ENCODE data around the gene LMAN1.

DNA sequence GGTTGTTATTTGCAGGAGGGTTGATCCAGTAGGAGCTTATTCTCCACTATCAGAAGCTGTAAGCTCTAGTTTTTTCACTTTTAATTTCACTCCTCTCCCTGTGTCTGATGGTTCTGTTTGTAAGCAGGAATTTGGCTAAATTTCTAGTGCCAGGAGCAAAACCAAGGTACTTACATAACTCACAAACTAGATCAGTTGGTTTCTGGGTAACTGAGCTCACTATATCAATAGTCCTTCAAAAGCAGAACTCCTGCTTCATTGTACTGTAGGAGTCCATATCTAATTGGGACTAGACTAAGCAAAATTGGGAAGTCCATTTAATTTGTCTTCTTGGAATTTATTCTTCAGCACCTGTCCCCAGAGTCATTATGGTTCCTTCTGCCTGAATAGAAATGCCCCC, 65.7 kb downstream of the LMAN1 start:
- TF ChIP-seq, protein P1, sequence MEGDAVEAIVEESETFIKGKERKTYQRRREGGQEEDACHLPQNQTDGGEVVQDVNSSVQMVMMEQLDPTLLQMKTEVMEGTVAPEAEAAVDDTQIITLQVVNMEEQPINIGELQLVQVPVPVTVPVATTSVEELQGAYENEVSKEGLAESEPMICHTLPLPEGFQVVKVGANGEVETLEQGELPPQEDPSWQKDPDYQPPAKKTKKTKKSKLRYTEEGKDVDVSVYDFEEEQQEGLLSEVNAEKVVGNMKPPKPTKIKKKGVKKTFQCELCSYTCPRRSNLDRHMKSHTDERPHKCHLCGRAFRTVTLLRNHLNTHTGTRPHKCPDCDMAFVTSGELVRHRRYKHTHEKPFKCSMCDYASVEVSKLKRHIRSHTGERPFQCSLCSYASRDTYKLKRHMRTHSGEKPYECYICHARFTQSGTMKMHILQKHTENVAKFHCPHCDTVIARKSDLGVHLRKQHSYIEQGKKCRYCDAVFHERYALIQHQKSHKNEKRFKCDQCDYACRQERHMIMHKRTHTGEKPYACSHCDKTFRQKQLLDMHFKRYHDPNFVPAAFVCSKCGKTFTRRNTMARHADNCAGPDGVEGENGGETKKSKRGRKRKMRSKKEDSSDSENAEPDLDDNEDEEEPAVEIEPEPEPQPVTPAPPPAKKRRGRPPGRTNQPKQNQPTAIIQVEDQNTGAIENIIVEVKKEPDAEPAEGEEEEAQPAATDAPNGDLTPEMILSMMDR (IDR thresholded peaks at IDR 0.05; ENCODE audit: insufficient read depth, low read length, poor library complexity, severe bottlenecking), result no peak
- TF ChIP-seq EZH2phosphoT487 (conservative IDR thresholded peaks at IDR 0.05; ENCODE audit: low read length), result no peak

Data from SU-DHL-6 (cell line).